Measurements from ENCODE around the gene VDAC1.

The VDAC1 gene

DNA sequence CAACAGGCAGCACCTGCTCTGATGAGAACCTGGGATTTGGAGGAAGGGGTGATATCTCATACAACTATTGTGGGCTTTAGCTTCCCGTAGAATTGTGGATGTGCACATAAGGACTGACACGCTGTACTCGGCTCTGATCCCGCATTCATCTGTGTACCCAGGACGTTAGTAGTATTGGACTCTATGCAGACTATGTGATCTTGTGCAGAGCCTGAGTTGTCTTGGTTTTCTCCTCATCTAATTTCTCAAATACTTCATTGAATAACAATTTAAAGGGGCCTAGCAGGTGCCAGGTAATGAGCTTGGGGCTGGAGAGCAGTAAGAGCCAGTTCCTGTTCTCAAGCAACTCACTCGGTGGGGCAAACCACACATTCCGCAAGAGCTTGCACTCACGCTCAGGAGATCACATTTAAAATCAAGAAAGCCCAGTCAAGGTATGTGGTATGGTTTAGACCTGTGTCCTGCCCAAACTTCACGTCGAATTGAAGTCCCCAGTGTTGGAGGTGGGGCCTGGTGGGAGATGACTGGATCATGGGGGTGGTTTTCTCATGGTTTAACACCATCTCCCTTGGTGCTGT, 51.1 kb downstream of the VDAC1 start:
- Mint-ChIP-seq H3K4me3 (no peak overlapping the region), H3K27me3 (no peaks in the 10 kb centered on the region), H3K36me3 (ENCODE audit: low read depth) (peaks cover 48% of the 10 kb centered on the region), H3K4me1 (ENCODE audit: low read depth) (peaks cover 13% of the 10 kb centered on the region), H3K27ac (peak overlapping the region; percentile 59), H3K9me3 (no peaks in the 10 kb centered on the region)
- no peak for DNase-seq

DNA sequence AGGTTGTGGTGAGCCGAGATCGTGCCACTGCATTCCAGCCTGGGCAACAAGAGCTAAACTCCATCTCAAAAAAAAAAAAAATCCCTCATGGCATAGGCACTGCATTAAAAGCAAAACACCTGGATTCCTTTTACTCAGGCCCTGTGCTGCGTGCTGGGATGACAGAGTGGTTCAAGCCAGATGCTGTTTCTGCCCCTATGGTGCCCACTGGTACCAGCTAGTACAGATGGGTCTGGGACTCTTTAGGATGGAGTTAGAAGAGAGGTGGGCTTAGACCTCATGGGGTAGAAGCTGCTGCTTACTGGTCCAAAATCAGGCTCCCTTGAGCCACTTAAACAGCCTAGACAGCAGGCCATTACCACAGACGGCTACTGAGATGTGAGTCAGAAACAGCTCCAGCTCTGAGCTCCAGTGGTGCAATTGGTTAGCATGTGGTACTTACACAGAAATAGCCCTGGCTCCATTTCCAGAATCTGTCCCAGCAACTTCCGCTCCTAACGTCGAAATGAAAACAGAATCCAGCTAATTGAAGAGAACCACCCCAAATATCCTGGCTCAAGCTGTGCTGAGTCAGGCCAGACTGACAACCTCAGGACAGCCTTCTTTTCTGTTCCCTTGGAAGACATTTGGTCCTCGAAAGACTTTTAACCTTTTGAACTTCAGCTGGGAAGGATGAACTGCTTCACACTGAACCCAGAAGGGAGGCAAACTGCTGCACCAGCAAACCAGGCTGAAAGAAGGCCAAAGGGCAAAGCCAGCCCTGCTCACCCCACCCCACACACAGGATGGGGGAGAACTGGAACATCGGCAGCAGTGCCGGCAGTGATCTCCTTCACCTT, 51.8 kb downstream of the VDAC1 start:
- Mint-ChIP-seq H3K36me3 (ENCODE audit: low read depth) (peaks cover 44% of the 10 kb centered on the region), H3K9me3 (no peaks in the 10 kb centered on the region), H3K4me1 (ENCODE audit: low read depth) (peaks cover 13% of the 10 kb centered on the region), H3K27ac (peak overlapping the region; percentile 48), H3K4me3 (no peak overlapping the region), H3K27me3 (no peaks in the 10 kb centered on the region)
- DNase-seq: no peak

DNA sequence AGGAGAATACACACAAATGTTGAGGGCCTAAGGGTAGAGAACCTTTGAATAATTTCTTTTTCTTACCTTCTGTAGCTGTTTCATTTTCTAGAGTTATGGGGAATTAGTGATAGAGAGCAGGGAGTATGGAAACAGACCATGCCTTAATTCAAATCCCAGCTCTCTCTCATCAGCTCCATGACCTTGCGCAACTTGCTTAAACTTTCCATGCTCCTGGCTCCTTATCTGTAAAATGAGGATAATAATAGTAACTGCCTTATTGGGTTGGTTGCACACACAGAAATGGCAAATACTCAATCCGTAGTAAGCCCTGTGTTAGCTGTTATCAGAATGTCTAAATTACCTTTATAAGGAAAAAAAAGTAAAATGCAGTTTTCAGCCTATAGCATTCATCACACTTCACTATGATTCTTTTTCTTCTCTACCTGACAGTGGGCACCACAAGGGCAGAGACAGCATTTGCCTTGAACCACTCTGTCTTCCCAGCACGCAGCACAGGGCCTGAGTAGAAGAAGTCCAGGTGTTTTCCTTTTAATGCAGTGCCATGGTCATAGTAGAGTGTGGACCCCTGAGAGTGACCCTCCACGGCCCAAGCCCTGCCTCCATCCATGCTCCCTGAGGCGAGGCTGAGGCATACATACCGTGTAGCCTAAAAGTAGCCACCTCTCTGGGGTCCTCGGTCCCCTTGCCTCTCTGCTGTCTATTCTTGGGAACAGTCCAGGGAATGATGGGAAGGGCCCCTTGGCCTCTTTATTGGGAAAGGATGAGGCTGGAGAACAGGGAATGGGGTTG, 53.8 kb downstream of the VDAC1 start:
- Mint-ChIP-seq H3K4me3 (no peak overlapping the region), H3K36me3 (ENCODE audit: low read depth) (peaks cover 24% of the 10 kb centered on the region), H3K4me1 (ENCODE audit: low read depth) (peaks cover 3% of the 10 kb centered on the region), H3K27me3 (no peaks in the 10 kb centered on the region), H3K27ac (no peak overlapping the region), H3K9me3 (no peaks in the 10 kb centered on the region)
- no peak for DNase-seq

GRCh38 chr5:133948721-133949120, 56.1 kb downstream of the VDAC1 start:
- no peak for DNase-seq
- peaks cover 3% of the 10 kb centered on the region for H3K27me3 Mint-ChIP-seq
- H3K4me1 Mint-ChIP-seq (ENCODE audit: low read depth): peaks cover 3% of the 10 kb centered on the region
- H3K9me3 Mint-ChIP-seq: no peaks in the 10 kb centered on the region
- no peak overlapping the region for H3K27ac Mint-ChIP-seq
- H3K36me3 Mint-ChIP-seq (ENCODE audit: low read depth): peaks cover 6% of the 10 kb centered on the region
- no peak overlapping the region for H3K4me3 Mint-ChIP-seq

DNA sequence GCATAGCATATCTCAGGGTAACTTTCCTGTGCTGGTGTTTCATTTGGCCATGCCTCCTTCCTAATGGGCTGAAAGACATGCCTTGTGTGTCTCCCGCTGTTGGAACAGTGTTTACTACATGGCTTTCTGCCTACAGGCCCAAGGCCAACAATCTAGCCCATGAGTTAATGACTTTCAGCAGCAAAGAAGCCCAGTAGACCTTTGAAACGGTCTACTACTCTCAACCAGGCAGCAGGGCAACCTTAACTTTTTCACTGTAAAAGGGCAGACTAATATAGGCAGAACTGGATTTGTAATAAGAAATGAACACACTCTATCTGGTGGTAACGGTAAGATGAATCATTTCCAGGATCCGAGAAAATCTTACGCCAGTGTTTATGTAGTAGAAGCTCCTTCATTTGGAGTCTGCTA, 57.3 kb downstream of the VDAC1 start:
- Mint-ChIP-seq H3K9me3 (no peaks in the 10 kb centered on the region), H3K4me1 (ENCODE audit: low read depth) (peaks cover 3% of the 10 kb centered on the region), H3K27ac (no peak overlapping the region), H3K4me3 (no peak overlapping the region), H3K27me3 (peaks cover 3% of the 10 kb centered on the region), H3K36me3 (ENCODE audit: low read depth) (no peaks in the 10 kb centered on the region)
- no peak for DNase-seq

DNA sequence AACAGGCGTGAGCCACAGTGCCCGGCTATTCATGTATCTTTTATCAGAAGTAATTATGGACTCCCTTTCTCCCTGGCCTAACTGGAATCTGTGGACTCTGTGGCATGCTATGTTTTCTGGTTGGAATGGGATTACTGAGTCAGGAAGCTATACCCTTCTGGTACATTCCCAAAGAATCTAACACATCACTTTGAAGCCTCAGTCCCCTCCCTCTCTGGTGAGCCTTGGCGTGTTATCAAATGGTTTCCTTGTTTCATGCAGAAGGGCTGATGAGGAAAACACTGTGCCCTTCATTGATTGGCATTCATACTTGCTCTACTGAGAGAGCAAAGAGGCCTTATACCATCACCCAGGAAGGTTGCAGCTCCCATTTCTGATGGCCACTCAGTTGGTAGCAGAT, 59.2 kb downstream of the VDAC1 start:
- no peak for DNase-seq
- Mint-ChIP-seq H3K9me3 (no peaks in the 10 kb centered on the region), H3K36me3 (ENCODE audit: low read depth) (no peaks in the 10 kb centered on the region), H3K4me3 (no peak overlapping the region), H3K27me3 (peaks cover 3% of the 10 kb centered on the region), H3K4me1 (ENCODE audit: low read depth) (peaks cover 3% of the 10 kb centered on the region), H3K27ac (no peak overlapping the region)

DNA sequence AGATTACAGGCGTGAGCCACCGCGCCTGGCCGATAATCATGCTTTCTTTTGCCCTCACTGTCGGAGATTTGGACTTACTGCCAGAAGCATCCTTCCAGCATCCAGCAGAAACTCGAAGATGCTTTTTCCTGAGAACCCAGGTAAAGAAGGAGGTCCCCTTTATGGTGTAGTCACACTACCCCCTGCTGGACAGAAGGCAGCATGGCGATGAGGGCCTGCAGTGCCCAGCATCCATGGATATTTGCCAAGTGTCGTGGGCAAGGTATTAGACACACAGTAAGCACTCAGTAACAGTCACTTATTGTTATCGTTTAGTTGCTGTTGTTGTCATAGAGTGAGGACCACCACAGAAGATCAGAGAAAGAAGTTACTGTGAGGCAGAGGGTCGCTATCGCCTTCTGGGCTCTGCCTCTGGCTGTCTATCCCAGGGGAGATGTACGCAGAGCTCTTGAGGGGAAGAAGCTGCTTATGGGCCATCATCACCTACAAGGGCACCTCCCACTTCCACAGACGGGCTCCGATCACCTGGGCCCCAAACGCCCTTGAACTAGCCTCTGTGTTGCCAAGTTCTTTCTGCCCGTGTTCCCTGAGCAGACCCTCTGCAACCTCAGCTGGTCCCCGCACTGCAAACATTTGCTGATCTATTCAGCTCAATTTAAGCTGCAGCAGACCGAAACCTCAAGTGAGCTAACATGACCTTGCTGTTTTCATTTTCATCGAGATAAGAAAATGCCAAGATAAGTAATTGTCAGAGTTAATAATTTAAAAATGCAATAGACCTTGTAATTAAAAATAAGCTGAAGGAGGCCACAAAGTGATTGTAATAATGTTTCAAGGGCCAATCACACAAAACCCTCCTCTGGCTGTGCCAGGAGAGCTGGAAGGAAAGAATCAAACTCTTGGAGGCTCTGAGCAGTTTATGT, 60.3 kb downstream of the VDAC1 start:
- Mint-ChIP-seq H3K4me3 (no peak overlapping the region), H3K27ac (no peak overlapping the region), H3K27me3 (peaks cover 3% of the 10 kb centered on the region), H3K36me3 (ENCODE audit: low read depth) (no peaks in the 10 kb centered on the region), H3K9me3 (no peaks in the 10 kb centered on the region), H3K4me1 (ENCODE audit: low read depth) (peaks cover 3% of the 10 kb centered on the region)
- peak; percentile 67 for DNase-seq

DNA sequence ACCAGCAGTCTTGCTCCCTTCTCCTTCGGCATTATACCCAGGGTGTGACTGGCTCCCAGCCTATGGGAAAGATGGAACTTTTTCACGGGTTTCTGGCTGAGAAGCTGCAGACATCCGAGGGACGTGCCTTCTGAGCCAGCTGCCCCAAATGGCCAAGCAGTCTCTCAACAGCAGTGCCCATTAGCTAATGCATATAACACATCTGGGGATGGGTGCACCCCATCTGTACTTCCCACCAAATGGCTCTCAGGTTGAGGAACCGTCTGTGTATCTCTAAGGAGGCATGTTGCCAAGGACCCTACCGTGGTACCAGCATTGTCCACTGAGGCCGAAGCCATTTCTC, 61.3 kb downstream of the VDAC1 start:
- Mint-ChIP-seq H3K4me1 (ENCODE audit: low read depth) (peaks cover 11% of the 10 kb centered on the region), H3K4me3 (no peak overlapping the region)

GRCh38 chr5:133942614-133943474, 61.9 kb downstream of the VDAC1 start:
- no peak overlapping the region for H3K27ac Mint-ChIP-seq
- no peaks in the 10 kb centered on the region for H3K36me3 Mint-ChIP-seq (ENCODE audit: low read depth)
- peaks cover 3% of the 10 kb centered on the region for H3K27me3 Mint-ChIP-seq
- peaks cover 11% of the 10 kb centered on the region for H3K4me1 Mint-ChIP-seq (ENCODE audit: low read depth)
- H3K9me3 Mint-ChIP-seq: no peaks in the 10 kb centered on the region
- no peak overlapping the region for H3K4me3 Mint-ChIP-seq
- DNase-seq: no peak

More for the DNA sequence above, 61.3 kb downstream of the VDAC1 start:
- no peaks in the 10 kb centered on the region for H3K36me3 Mint-ChIP-seq (ENCODE audit: low read depth)
- no peak overlapping the region for H3K27ac Mint-ChIP-seq
- no peaks in the 10 kb centered on the region for H3K9me3 Mint-ChIP-seq
- no peak for DNase-seq
- peaks cover 3% of the 10 kb centered on the region for H3K27me3 Mint-ChIP-seq

- Mint-ChIP-seq H3K36me3 (ENCODE audit: low read depth) (no peaks in the 10 kb centered on the region), H3K4me3 (no peak overlapping the region), H3K4me1 (ENCODE audit: low read depth) (peaks cover 11% of the 10 kb centered on the region), H3K9me3 (peaks cover 2% of the 10 kb centered on the region), H3K27ac (no peak overlapping the region), H3K27me3 (peaks cover 3% of the 10 kb centered on the region)
- DNase-seq: no peak
Observed at GRCh38 chr5:133941456-133942196, 63.1 kb downstream of the VDAC1 start.

DNA sequence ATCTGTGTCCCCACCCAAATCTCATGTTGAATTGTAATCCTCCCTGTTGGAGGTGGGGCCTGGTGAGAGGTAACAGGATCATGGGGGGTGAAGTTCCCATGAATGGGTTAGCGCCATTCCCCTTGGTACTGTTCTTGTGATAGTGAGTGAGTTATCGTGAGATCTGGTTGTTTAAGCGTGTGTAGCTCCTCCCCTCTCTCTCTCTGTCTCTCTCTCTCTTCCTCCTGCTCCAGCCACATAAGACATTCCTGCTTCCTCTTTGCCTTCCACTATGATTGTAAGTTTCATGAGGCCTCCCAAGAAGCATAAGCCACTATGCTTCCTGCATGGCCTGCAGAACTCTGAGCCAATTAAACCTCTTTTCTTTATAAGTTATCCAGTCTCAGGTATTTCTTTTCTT, 65.1 kb downstream of the VDAC1 start:
- Mint-ChIP-seq H3K27ac (no peak overlapping the region), H3K27me3 (peaks cover 3% of the 10 kb centered on the region), H3K9me3 (peaks cover 3% of the 10 kb centered on the region), H3K4me3 (no peak overlapping the region), H3K36me3 (ENCODE audit: low read depth) (no peaks in the 10 kb centered on the region), H3K4me1 (ENCODE audit: low read depth) (peaks cover 11% of the 10 kb centered on the region)
- DNase-seq: no peak

GRCh38 chr5:133938929-133939328, 65.8 kb downstream of the VDAC1 start:
- Mint-ChIP-seq H3K27me3 (no peaks in the 10 kb centered on the region), H3K4me3 (no peak overlapping the region), H3K27ac (no peak overlapping the region), H3K9me3 (peaks cover 3% of the 10 kb centered on the region), H3K4me1 (ENCODE audit: low read depth) (peaks cover 19% of the 10 kb centered on the region), H3K36me3 (ENCODE audit: low read depth) (no peaks in the 10 kb centered on the region)
- DNase-seq: no peak

Measured in activated T-cell treated with anti-CD3 and anti-CD28 coated beads, Interleukin-2, amount 50 U/mL, for 24 hours (primary cell).